HG03558 (cell line): ENCODE measurements around the gene FAM47E.
"Not testable (repeated sequence)": the region's sequence is repeated elsewhere in the genome, so short reads cannot be mapped to it uniquely, and the experiment has no call there.

ENCODE experiments used
- ATAC-seq: cut with Tn5 transposase; IDR thresholded peaks from one replicate; pipeline ENCODE4 v1.9.1; 2021; ENCODE audit warnings: moderate number of reproducible peaks; ENCODE audit not compliant: unreplicated experiment; ENCODE audit errors: extremely low read depth

The FAM47E gene

GRCh38 chr4:76260571-76260970 is 9.1 kb downstream of the FAM47E start:
- no peak for ATAC-seq

- ATAC-seq, result no peak
Measured at GRCh38 chr4:76265631-76266218, 14.2 kb downstream of the FAM47E start.

- ATAC-seq, result no peak
Measured at GRCh38 chr4:76266627-76267026, 15.1 kb downstream of the FAM47E start.

GRCh38 chr4:76267811-76268210 is 16.3 kb downstream of the FAM47E start:
- ATAC-seq, result no peak

- ATAC-seq, result no peak
Measured at GRCh38 chr4:76270244-76271175, 19.0 kb downstream of the FAM47E start.

GRCh38 chr4:76271248-76271647 is 19.7 kb downstream of the FAM47E start:
- no peak for ATAC-seq

GRCh38 chr4:76272073-76272472 is 20.6 kb downstream of the FAM47E start:
- ATAC-seq, result no peak

GRCh38 chr4:76272582-76272981 is 21.1 kb downstream of the FAM47E start:
- no peak for ATAC-seq

- ATAC-seq, result no peak
Measured at GRCh38 chr4:76272999-76273398, 21.5 kb downstream of the FAM47E start.

- ATAC-seq, result no peak
Measured at GRCh38 chr4:76275486-76276124, 24.1 kb downstream of the FAM47E start.

GRCh38 chr4:76276813-76277212 is 25.3 kb downstream of the FAM47E start:
- no peak for ATAC-seq

GRCh38 chr4:76277667-76278066 is 26.1 kb downstream of the FAM47E start:
- no peak for ATAC-seq

- no peak for ATAC-seq
Measured at GRCh38 chr4:76278583-76278982, 27.1 kb downstream of the FAM47E start.

GRCh38 chr4:76279462-76279861 is 27.9 kb downstream of the FAM47E start:
- no peak for ATAC-seq

- no peak for ATAC-seq
Measured at GRCh38 chr4:76280488-76281441, 29.2 kb downstream of the FAM47E start.

GRCh38 chr4:76281594-76281993 is 30.1 kb downstream of the FAM47E start:
- not testable (repeated sequence) for ATAC-seq

- ATAC-seq, result no peak
Measured at GRCh38 chr4:76282941-76283689, 31.6 kb downstream of the FAM47E start.

- ATAC-seq, result no peak
Measured at GRCh38 chr4:76283900-76284299, 32.4 kb downstream of the FAM47E start.

- ATAC-seq, result not testable (repeated sequence)
Measured at GRCh38 chr4:76287811-76288210, 36.3 kb downstream of the FAM47E start.
